Measurements from ENCODE around the gene DNAH10. TPM values are rescaled to one million over a fixed set of nuclear protein-coding genes. Genes with fewer than 3 reads are reported as not detected.

Gene DNAH10
- total and polyA plus RNA-seq, 2 of the 13 experiments (the other 11 are each of a cell fraction or from before 2014, with no cell fraction given), result 0.01 to 0.02 TPM

DNA sequence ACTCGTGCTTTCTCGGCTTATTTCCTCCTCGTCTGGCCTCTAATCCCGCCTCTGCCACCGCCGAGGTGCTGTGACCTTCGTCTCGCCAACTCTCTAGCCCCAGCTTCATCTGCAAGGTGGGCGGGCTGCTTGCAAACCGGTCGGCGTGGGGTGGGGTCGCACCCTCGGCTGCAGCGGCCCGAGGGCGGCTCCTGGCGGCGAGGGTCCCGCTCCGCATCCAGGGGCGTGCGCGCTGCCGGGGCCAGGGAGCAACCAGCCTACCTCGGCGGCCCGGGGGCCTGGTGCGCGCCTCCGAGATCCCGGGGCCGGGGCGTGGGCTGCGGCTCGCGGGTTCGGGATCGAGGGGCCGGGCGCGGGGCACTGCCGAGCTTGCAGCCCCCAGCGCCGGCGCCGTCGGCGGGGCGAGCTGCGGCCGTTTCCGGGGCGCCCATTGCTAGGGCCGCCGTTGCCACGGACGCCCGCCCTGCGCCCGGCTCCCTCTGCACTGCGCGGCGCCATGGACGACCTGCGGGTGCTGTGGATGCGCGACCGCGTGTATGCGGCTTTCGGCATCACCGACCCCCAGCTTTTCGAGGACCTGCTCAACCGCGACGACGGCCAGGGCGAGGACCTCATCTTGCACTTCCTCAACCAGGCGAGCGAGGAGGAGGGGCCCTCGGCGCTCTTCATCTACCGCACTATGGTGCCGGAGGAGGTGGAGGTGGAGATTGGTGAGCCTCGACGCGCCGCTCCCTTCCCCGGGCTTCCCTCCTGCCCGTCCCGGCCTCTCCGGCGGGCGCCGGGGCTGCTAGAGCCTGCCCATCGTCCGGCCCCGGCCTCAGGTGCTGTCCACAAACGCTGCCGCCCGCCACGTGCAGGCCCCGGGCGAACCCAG is at the start of gene DNAH10 (continued):
- TF ChIP-seq, protein P1, sequence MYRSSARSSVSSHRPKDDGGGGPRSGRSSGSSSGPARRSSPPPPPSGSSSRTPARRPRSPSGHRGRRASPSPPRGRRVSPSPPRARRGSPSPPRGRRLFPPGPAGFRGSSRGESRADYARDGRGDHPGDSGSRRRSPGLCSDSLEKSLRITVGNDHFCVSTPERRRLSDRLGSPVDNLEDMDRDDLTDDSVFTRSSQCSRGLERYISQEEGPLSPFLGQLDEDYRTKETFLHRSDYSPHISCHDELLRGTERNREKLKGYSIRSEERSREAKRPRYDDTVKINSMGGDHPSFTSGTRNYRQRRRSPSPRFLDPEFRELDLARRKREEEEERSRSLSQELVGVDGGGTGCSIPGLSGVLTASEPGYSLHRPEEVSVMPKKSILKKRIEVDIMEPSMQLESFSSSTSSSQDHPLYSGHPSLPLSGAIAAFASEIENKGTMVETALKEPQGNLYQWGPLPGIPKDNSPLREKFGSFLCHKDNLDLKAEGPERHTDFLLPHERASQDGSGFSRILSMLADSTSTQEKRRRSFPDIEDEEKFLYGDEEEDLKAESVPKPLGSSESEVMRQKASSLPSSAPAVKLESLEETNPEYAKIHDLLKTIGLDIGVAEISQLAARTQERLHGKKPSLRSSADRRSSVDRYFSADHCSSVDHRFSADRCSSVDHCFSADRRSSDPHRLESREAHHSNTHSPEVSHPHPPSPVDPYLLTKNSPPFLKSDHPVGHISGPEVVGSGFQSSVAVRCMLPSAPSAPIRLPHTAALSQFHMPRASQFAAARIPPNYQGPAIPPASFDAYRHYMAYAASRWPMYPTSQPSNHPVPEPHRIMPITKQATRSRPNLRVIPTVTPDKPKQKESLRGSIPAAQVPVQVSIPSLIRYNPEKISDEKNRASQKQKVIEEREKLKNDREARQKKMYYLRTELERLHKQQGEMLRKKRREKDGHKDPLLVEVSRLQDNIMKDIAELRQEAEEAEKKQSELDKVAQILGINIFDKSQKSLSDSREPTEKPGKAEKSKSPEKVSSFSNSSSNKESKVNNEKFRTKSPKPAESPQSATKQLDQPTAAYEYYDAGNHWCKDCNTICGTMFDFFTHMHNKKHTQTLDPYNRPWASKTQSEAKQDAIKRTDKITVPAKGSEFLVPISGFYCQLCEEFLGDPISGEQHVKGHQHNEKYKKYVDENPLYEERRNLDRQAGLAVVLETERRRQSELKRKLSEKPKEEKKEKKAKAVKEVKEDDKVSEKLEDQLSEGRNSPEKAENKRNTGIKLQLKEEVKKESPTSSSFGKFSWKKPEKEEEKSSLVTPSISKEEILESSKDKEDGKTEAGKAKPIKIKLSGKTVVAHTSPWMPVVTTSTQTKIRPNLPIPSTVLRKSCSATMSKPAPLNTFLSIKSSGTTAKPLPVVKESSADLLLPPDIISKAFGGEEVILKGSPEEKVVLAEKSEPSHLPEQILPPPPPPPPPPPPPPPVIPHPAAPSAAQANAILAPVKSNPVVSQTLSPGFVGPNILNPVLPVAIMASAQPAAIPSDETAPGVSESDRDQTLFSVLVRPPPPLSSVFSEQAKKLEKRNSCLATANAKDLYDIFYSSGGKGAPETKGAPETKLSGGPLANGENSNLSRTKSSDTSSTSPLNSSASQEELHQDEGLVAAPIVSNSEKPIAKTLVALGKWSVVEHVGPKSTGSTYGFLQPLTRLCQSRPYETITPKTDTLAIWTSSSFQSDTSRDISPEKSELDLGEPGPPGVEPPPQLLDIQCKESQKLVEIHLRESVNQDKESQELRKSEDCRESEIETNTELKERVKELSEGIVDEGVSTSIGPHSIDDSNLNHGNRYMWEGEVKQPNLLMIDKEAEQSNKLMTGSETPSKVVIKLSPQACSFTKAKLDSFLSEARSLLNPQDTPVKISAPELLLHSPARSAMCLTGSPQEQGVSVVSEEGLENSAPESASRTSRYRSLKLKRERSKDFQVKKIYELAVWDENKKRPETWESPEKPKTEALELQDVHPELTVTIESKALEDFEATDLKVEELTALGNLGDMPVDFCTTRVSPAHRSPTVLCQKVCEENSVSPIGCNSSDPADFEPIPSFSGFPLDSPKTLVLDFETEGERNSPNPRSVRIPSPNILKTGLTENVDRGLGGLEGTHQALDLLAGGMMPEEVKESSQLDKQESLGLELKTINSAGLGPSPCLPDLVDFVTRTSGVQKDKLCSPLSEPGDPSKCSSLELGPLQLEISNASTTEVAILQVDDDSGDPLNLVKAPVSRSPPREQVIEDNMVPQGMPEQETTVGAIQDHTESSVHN (CRISPR knock-in tag; IDR thresholded peaks at IDR 0.05), result no peak
- TF ChIP-seq STAG1 (CRISPR knock-in tag; IDR thresholded peaks at IDR 0.05), result peak; percentile 73
- TF ChIP-seq TARDBP (CRISPR knock-in tag; IDR thresholded peaks at IDR 0.05), result 0 out of 2 replicates have a peak, but pooled peaks have one; percentile 5
- no peak for TF ChIP-seq ZNF644 (CRISPR knock-in tag; IDR thresholded peaks at IDR 0.05; ENCODE audit: low read depth)
- TF ChIP-seq, protein P2, sequence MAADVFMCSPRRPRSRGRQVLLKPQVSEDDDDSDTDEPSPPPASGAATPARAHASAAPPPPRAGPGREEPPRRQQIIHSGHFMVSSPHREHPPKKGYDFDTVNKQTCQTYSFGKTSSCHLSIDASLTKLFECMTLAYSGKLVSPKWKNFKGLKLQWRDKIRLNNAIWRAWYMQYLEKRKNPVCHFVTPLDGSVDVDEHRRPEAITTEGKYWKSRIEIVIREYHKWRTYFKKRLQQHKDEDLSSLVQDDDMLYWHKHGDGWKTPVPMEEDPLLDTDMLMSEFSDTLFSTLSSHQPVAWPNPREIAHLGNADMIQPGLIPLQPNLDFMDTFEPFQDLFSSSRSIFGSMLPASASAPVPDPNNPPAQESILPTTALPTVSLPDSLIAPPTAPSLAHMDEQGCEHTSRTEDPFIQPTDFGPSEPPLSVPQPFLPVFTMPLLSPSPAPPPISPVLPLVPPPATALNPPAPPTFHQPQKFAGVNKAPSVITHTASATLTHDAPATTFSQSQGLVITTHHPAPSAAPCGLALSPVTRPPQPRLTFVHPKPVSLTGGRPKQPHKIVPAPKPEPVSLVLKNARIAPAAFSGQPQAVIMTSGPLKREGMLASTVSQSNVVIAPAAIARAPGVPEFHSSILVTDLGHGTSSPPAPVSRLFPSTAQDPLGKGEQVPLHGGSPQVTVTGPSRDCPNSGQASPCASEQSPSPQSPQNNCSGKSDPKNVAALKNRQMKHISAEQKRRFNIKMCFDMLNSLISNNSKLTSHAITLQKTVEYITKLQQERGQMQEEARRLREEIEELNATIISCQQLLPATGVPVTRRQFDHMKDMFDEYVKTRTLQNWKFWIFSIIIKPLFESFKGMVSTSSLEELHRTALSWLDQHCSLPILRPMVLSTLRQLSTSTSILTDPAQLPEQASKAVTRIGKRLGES (CRISPR knock-in tag; IDR thresholded peaks at IDR 0.05; ENCODE audit: borderline replicate concordance), result no peak
- no peak for TF ChIP-seq MATR3 (CRISPR knock-in tag; IDR thresholded peaks at IDR 0.05)
- TF ChIP-seq NCOR1 (IDR thresholded peaks at IDR 0.05; ENCODE audit: borderline replicate concordance, low read length), result no peak
- TF ChIP-seq JUND (CRISPR knock-in tag; IDR thresholded peaks at IDR 0.05), result no peak
- TF ChIP-seq, protein P3, sequence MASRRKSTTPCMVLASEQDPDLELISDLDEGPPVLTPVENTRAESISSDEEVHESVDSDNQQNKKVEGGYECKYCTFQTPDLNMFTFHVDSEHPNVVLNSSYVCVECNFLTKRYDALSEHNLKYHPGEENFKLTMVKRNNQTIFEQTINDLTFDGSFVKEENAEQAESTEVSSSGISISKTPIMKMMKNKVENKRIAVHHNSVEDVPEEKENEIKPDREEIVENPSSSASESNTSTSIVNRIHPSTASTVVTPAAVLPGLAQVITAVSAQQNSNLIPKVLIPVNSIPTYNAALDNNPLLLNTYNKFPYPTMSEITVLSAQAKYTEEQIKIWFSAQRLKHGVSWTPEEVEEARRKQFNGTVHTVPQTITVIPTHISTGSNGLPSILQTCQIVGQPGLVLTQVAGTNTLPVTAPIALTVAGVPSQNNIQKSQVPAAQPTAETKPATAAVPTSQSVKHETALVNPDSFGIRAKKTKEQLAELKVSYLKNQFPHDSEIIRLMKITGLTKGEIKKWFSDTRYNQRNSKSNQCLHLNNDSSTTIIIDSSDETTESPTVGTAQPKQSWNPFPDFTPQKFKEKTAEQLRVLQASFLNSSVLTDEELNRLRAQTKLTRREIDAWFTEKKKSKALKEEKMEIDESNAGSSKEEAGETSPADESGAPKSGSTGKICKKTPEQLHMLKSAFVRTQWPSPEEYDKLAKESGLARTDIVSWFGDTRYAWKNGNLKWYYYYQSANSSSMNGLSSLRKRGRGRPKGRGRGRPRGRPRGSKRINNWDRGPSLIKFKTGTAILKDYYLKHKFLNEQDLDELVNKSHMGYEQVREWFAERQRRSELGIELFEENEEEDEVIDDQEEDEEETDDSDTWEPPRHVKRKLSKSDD (CRISPR knock-in tag; IDR thresholded peaks at IDR 0.05; ENCODE audit: low read depth), result no peak
- TF ChIP-seq RFXAP (CRISPR knock-in tag; IDR thresholded peaks at IDR 0.05; ENCODE audit: borderline replicate concordance), result peak; percentile 23; the same call in 1 of the 2 replicates
- no peak for TF ChIP-seq MAFG (CRISPR knock-in tag; IDR thresholded peaks at IDR 0.05)
- no peak for TF ChIP-seq ZNF709 (CRISPR knock-in tag; IDR thresholded peaks at IDR 0.05)
- TF ChIP-seq ZNF30 (CRISPR knock-in tag; IDR thresholded peaks at IDR 0.05), result no peak
